Cardiac fibroblast (primary cell): ENCODE measurements around the gene ARMS2.

ENCODE experiments used
- DNase-seq, 2 donors: peaks; one replicate each; pipeline versions ENCODE4 v3.0.0 to v3.0.0-alpha.2; 2010; ENCODE audit warnings: low read depth in 2 of 2
- H3K4me3 ChIP-seq, 2 donors: replicated peaks in 1 of 2; 1 replicate in 1 of 2; 2 replicates in 1 of 2; pipeline ENCODE4 v1.5.1; 2011; ENCODE audit warnings: low read depth in 2 of 2, low read length in 2 of 2, mild to moderate bottlenecking in 2 of 2, moderate library complexity in 1 of 2
- TF ChIP-seq, protein P1 (sequence below): IDR thresholded peaks from one replicate; pipeline ENCODE4 v1.5.1; 2011; ENCODE audit warnings: low read depth, mild to moderate bottlenecking, low read length, inconsistent platforms

ARMS2 gene

DNA sequence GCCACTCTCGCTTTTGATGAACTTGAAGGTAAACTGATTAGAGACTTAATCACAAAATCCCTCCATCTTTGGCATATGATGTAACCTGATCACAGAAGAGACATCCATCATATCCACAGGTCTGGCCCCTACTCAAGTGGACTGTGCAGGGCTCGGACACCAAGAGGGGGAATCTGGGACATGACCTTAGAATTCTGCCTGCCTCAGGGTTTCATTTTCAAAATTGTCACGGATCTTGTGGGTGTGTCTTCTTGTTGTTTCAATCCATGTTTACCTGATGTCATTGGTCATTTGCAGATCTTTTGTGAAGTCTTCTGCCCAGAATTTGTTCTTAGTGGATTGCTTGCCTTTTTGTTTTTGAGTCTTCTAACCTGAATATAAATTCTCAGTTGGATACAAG is 5.9 kb upstream of the ARMS2 start:
- DNase-seq = no peak
- TF ChIP-seq, protein P1, sequence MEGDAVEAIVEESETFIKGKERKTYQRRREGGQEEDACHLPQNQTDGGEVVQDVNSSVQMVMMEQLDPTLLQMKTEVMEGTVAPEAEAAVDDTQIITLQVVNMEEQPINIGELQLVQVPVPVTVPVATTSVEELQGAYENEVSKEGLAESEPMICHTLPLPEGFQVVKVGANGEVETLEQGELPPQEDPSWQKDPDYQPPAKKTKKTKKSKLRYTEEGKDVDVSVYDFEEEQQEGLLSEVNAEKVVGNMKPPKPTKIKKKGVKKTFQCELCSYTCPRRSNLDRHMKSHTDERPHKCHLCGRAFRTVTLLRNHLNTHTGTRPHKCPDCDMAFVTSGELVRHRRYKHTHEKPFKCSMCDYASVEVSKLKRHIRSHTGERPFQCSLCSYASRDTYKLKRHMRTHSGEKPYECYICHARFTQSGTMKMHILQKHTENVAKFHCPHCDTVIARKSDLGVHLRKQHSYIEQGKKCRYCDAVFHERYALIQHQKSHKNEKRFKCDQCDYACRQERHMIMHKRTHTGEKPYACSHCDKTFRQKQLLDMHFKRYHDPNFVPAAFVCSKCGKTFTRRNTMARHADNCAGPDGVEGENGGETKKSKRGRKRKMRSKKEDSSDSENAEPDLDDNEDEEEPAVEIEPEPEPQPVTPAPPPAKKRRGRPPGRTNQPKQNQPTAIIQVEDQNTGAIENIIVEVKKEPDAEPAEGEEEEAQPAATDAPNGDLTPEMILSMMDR = no peak
- no peak overlapping the region for H3K4me3 ChIP-seq

DNA sequence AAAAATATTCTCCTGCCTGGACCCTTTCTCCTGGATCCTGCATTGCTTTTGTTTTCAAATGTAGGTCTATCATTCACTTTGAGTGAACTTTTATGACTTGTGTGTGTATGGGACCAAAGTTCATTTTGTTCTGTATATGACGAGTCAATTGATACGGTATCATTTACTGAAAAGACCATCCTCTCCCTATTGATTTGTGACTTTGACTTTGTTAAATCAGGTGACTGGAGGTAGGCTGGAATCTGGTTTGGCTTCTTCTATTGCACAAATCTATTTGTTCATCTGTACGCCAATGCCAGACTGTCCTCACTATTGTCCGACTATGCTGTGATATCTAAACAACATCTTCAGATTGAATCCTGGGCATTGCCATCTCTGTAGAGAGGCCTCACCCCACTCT is 5.3 kb upstream of the ARMS2 start:
- H3K4me3 ChIP-seq = no peak overlapping the region
- TF ChIP-seq, protein P1 = no peak
- DNase-seq = no peak

DNA sequence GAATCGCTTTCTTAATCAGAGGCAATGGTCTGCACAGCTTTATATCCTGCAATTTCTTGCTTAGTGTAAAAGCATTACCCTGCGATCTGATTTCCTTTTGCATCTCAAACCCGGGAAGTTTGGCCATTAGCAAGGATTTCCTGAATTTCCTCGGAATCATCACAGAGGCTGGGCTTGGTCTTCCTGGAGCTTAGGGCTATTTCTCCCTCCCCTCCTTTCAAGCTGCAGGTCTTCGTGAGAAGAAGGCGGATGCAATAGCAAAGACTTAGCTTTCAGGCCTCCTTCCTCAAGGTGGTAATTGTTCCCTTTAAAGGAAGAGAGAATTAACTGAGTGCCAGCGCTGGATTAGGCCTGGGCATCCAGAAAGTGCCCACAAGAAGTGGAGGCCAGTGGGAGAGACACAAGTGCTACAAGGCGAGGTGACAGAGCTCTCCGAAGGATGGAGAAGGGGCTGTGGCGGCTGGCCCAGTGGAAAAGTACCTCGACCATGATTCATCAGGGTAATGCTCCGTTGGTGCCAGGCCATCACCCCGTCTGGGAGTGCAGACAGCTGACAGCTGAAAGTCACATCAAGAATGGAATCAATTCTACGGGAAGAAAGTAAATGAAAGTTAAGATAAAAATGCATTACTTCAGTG is 4.0 kb upstream of the ARMS2 start:
- TF ChIP-seq, protein P1 = no peak
- DNase-seq = no peak
- H3K4me3 ChIP-seq = no peak overlapping the region

DNA sequence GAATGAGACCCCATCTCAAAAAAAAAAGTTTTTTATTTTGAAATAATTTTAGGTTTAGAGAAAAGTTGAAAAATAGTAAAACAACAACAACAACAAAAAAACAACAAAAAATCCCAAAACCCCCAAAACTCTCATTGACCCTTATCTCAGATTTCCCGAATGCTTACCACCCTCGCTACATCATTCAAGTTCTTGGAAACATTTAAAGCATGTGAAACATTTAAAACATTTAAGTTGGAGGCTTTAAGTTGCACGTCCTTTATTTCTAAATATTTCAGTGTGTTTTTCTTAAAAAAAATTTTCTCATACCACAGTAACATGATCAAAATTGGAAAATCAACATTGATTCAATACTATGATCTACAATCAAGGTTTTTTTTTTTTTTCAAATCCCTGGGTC is 382 bp upstream of the ARMS2 start:
- TF ChIP-seq, protein P1 = no peak
- no peak overlapping the region for H3K4me3 ChIP-seq
- DNase-seq = no peak

DNA sequence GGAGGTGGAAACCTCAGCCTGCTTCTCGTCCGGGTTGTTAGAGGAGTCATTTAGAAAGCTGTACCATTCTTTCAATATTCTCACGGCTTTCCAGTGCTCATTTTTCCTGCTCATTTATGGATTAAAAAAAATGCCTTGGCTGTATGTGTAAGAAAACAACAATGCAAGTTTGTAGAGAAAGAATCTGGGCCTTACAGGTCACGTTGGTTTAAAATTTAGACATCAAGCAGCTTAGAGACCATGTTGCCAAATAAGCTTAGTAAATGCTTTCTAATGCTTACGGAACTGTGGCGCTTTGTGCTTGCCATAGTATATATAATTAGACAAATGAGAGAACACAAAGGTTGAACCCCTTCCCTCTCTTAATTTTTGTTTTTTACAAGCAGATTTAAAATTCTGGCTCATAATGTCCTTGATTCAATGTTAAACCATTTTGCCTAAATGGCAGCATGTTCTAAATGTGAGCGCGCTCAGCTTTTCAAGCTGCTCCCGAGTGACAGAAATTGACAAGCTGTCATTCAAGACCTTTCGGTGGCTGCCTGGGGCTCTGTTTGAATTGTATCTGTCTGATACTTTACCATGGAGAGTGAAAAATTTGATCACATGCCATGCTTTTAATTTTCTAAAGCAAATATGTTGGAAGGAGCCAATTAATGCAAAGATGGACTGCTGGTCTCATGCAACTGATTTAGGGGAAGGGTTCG is 1.1 kb downstream of the ARMS2 start:
- no peak for DNase-seq
- TF ChIP-seq, protein P1 = no peak
- no peak overlapping the region for H3K4me3 ChIP-seq

DNA sequence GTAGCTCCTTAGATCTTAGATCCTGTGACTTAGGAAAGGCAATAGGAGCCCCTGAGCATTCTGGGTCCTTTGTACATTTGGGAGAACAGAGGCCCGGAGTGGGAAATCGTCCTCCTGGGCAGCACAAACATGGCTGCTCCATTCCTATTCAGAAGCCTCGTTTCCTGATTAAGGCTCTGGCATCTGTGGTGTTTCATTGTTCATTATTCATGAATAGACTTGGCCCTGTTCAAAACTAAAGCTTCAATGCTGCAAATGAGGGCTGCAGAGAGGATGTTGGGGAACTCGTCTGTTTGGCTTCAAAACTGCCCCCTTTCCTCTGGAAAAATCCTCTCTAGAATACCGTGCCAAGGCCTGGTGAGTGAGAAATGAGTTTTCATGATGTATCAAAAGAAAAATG is 3.5 kb downstream of the ARMS2 start:
- DNase-seq = no peak
- TF ChIP-seq, protein P1 = no peak
- no peak overlapping the region for H3K4me3 ChIP-seq

DNA sequence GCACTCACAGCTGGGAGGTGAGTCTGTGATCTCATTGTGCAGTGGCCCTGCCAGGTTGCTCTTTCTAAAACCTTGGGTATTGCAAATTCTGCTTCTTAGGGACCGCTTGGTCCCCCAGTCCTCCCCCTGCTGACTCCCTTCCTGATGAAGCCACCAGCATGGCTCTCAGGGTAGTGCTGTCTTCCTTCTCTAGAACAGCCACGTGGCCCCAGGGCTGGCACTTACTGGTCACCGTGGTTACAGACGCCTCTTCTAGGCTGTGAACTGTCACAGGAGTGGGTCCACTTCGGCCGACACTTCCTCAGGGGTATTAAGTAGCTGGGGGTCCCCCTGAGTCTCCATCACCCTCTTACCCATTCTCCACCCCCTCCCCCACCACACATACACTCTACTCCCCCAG is 4.2 kb downstream of the ARMS2 start:
- H3K4me3 ChIP-seq = no peak overlapping the region
- TF ChIP-seq, protein P1 = no peak
- no peak for DNase-seq
